Panc1 (cell line): ENCODE measurements around the gene ARID1A. TPM values are rescaled to one million over a fixed set of nuclear protein-coding genes. Genes with fewer than 3 reads are reported as not detected.

Source experiments
- ATAC-seq: fragments of 200-7000 bp; cut with Tn5 transposase; 2 replicates; pipeline ENCODE4 v1.9.1; 2020; ENCODE audit warnings: mild to moderate bottlenecking, moderate library complexity
- BruUV-seq: library from RNA; stranded (reverse); fragments of 400-500 nt; replicated peaks from 2 replicates; lab custom pipeline; 2021; lab: Mats Ljungman, UMichigan
- CTCF ChIA-PET: fragments of 300-600 bp; sonication (Branson Sonifier 250); formaldehyde crosslinking; loops from one replicate; lab custom pipeline; 2022; ENCODE audit warnings: antibody characterized with exemption; lab: Charles Lee
- POLR2A ChIA-PET: fragments of 300-600 bp; sonication (Branson Sonifier 250); formaldehyde crosslinking; loops from one replicate; lab custom pipeline; 2022; ENCODE audit warnings: antibody characterized with exemption; lab: Charles Lee
- DNase-seq: peaks from one replicate; pipeline ENCODE4 v3.0.0-alpha.2; 2010; ENCODE audit warnings: low read depth, low spot score
- H3K27ac ChIP-seq: 2 replicates; pipeline ENCODE4 v1.5.1; 2011; ENCODE audit warnings: mild to moderate bottlenecking, low read length, inconsistent platforms
- H3K27me3 ChIP-seq: fragments of 200-500 bp; sonication (Bioruptor generic); 2 replicates; pipeline ENCODE4 v1.6.0; 2014; ENCODE audit warnings: low read length, inconsistent platforms; ENCODE audit not compliant: control insufficient read depth, insufficient read depth
- H3K36me3 ChIP-seq: fragments of 200-500 bp; sonication (Bioruptor generic); 2 replicates; pipeline ENCODE4 v1.5.1; 2014; ENCODE audit warnings: inconsistent platforms, mild to moderate bottlenecking, low read length, moderate library complexity; ENCODE audit not compliant: control insufficient read depth, insufficient read depth
- H3K4me1 ChIP-seq: 2 replicates; pipeline ENCODE4 v1.5.1; 2011; ENCODE audit warnings: inconsistent platforms, mild to moderate bottlenecking, low read length, moderate library complexity; ENCODE audit not compliant: control insufficient read depth, insufficient read depth
- H3K4me3 ChIP-seq, 2 experiments: 2 replicates each; pipeline ENCODE4 v1.5.1; 2011 to 2012; ENCODE audit warnings: low read depth in 2 of 2, low read length in 2 of 2, mild to moderate bottlenecking in 2 of 2, inconsistent platforms in 1 of 2, moderate library complexity in 1 of 2
- H3K9me3 ChIP-seq: fragments of 200-500 bp; sonication (Bioruptor generic); 2 replicates; pipeline ENCODE4 v1.5.1; 2014; ENCODE audit warnings: low read depth, mild to moderate bottlenecking, inconsistent platforms, low read length, moderate library complexity; ENCODE audit not compliant: control insufficient read depth, insufficient read depth
- CTCF ChIP-seq: fragments of 450-650 bp; IDR thresholded peaks from 2 replicates; pipeline ENCODE4 v1.5.1; 2017; ENCODE audit warnings: mild to moderate bottlenecking
- POLR2AphosphoS5 ChIP-seq: IDR thresholded peaks from 2 replicates; pipeline ENCODE4 v1.6.1; 2012; ENCODE audit warnings: mild to moderate bottlenecking, low read depth, low read length, moderate library complexity
- REST ChIP-seq, 2 experiments: IDR thresholded peaks; 2 replicates each; pipeline ENCODE4 v1.6.1; 2011 to 2012; ENCODE audit warnings: low read depth in 2 of 2, control low read depth in 1 of 2, low read length in 1 of 2, mild to moderate bottlenecking in 1 of 2, moderate library complexity in 1 of 2; ENCODE audit not compliant: insufficient read depth in 1 of 2
- SIN3A ChIP-seq: IDR thresholded peaks from 2 replicates; pipeline ENCODE4 v1.6.1; 2012; ENCODE audit warnings: low read depth, mild to moderate bottlenecking, low read length, moderate library complexity, borderline replicate concordance; ENCODE audit not compliant: insufficient read depth
- TCF7L2 ChIP-seq: IDR thresholded peaks from 2 replicates; pipeline ENCODE4 v1.6.1; 2011; ENCODE audit warnings: mild to moderate bottlenecking, low read depth, low read length, inconsistent platforms
- in situ Hi-C: cut with HindIII; loops from 2 replicates; pipeline ENCODE4 v1.10.0; 2016; ENCODE audit warnings: low sequenced_read_pairs, low pct_unique_long_range_greater_than_20kb
- intact Hi-C: fragments of 100-400 bp; cut with micrococcal nuclease; formaldehyde crosslinking; loops from one replicate; pipeline ENCODE4 v1.10.0; 2022; ENCODE audit not compliant: unreplicated experiment
- total RNA-seq: library from RNA; stranded (reverse); gene quantifications from one replicate; pipeline ENCODE4 v1.2.1, GENCODE V29; 2021; ENCODE audit not compliant: unreplicated experiment

The ARID1A gene
- total RNA-seq, 1 experiment from 2014 or later: 110 TPM

- no peaks in the 10 kb centered on the region for H3K27me3 ChIP-seq
- ATAC-seq (peak; percentile 60), DNase-seq (no peak)
- TF ChIP-seq POLR2AphosphoS5 (peak; percentile 65), CTCF (no peak), TCF7L2 (no peak), REST (IDR thresholded peaks at IDR 0.05; ENCODE audit: insufficient read depth in 1 of 2, low read depth in 2 of 2, low read length in 1 of 2) (no peak), SIN3A (0 out of 2 replicates have a peak, but pooled peaks have one; percentile 41)
- no peaks in the 10 kb centered on the region for H3K9me3 ChIP-seq
- H3K4me3 ChIP-seq: peak overlapping the region; percentile 63 to 71
- intact Hi-C loops (loop anchor here (5.0 kb wide), 1 partner anchor 89 kb away; the partner anchor contains the start of gene ARID1A), in situ Hi-C loops (loop anchor here (5.0 kb wide), 1 partner anchor 184 kb away; no protein-coding TSS in a partner anchor)
- H3K27ac ChIP-seq: peak overlapping the region; percentile 100
- H3K4me1 ChIP-seq: peaks cover 76% of the 10 kb centered on the region
- BruUV-seq: TSS peak; percentile 71
- H3K36me3 ChIP-seq: peaks cover 11% of the 10 kb centered on the region
- POLR2A ChIA-PET: interaction anchor here (1.4 kb wide), 1 partner anchor 177 kb away, joined by 3 read pairs; no protein-coding TSS in a partner anchor
- CTCF ChIA-PET: interaction anchor here (1.4 kb wide), 1 partner anchor 110 kb away, joined by 3 read pairs; no protein-coding TSS in a partner anchor
These were observed 90.9 kb downstream of the ARID1A start for GRCh38 chr1:26786437-26787380.

GRCh38 chr1:26787381-26787705 is 91.5 kb downstream of the ARID1A start:
- POLR2A ChIA-PET: interaction anchor here (0.6 to 1.9 kb wide), 3 partner anchors 48 to 177 kb away, joined by 3 to 8 read pairs (median 3); no protein-coding TSS in a partner anchor
- in situ Hi-C loops: loop anchor here (5.0 kb wide), 1 partner anchor 185 kb away; no protein-coding TSS in a partner anchor
- Histone ChIP-seq H3K27ac (peak overlapping the region; percentile 100), H3K4me3 (peak overlapping the region; percentile 63 to 71), H3K36me3 (peaks cover 5% of the 10 kb centered on the region), H3K9me3 (no peaks in the 10 kb centered on the region), H3K27me3 (no peaks in the 10 kb centered on the region), H3K4me1 (peaks cover 69% of the 10 kb centered on the region)
- BruUV-seq: no TSS peak
- intact Hi-C loops: loop anchor here (5.0 kb wide), 1 partner anchor 90 kb away; the partner anchor contains the start of gene ARID1A
- no peak for DNase-seq
- ATAC-seq: peak; percentile 48
- CTCF ChIA-PET: no interaction called here
- no peak for TF ChIP-seq CTCF
- TF ChIP-seq TCF7L2: no peak
- TF ChIP-seq REST (IDR thresholded peaks at IDR 0.05; ENCODE audit: insufficient read depth in 1 of 2, low read depth in 2 of 2, low read length in 1 of 2): no peak; a peak in 1 of 4 replicates
- no peak for TF ChIP-seq SIN3A
- no peak for TF ChIP-seq POLR2AphosphoS5
